WTC11 (cell line): ENCODE results near the gene MT1H.

ENCODE experiments used
- ATF1 ChIP-seq: sonication (generic); formaldehyde crosslinking; IDR thresholded peaks from 2 replicates; pipeline ENCODE4 v1.8.1; 2023; ENCODE audit warnings: mild to moderate bottlenecking, moderate library complexity, missing genetic modification reagents
- CREB1 ChIP-seq: sonication (generic); formaldehyde crosslinking; IDR thresholded peaks from 2 replicates; pipeline ENCODE4 v1.8.0; 2023; ENCODE audit warnings: mild to moderate bottlenecking, missing genetic modification reagents
- CREM ChIP-seq: sonication (generic); formaldehyde crosslinking; IDR thresholded peaks from 2 replicates; pipeline ENCODE4 v1.8.1; 2022; ENCODE audit warnings: mild to moderate bottlenecking, missing genetic modification reagents, moderate library complexity
- CTCF ChIP-seq: fragments of 200-600 bp; IDR thresholded peaks from 2 replicates; pipeline ENCODE4 v1.8.0; 2022; ENCODE audit warnings: antibody characterized with exemption
- FOXJ3 ChIP-seq: sonication (generic); formaldehyde crosslinking; IDR thresholded peaks from 2 replicates; pipeline ENCODE4 v1.9.0; 2021; ENCODE audit warnings: missing genetic modification reagents, mild to moderate bottlenecking, borderline replicate concordance
- FOXP1 ChIP-seq: sonication (generic); formaldehyde crosslinking; IDR thresholded peaks from 2 replicates; pipeline ENCODE4 v1.8.0; 2022; ENCODE audit warnings: missing genetic modification reagents, mild to moderate bottlenecking, moderate library complexity, borderline replicate concordance
- MXD4 ChIP-seq: fragments of 250-450 bp; sonication (Bioruptor Pico); IDR thresholded peaks from 2 replicates; pipeline ENCODE4 v1.8.0; 2021; ENCODE audit warnings: mild to moderate bottlenecking, moderate library complexity, borderline replicate concordance
- NFYB ChIP-seq: sonication (generic); formaldehyde crosslinking; conservative IDR thresholded peaks from 2 replicates; pipeline ENCODE4 v1.8.0; 2022; ENCODE audit warnings: low read depth, missing genetic modification reagents
- ZBTB21 ChIP-seq: sonication (generic); formaldehyde crosslinking; IDR thresholded peaks from 2 replicates; pipeline ENCODE4 v1.8.1; 2023; ENCODE audit warnings: mild to moderate bottlenecking, missing genetic modification reagents, borderline replicate concordance
- ZNF138 ChIP-seq: sonication (generic); formaldehyde crosslinking; conservative IDR thresholded peaks from 2 replicates; pipeline ENCODE4 v1.8.1; 2022; ENCODE audit warnings: mild to moderate bottlenecking, moderate library complexity, missing genetic modification reagents
- ZNF317 ChIP-seq: sonication (generic); formaldehyde crosslinking; IDR thresholded peaks from 2 replicates; pipeline ENCODE4 v1.8.1; 2023; ENCODE audit warnings: low read depth, mild to moderate bottlenecking, moderate library complexity, missing genetic modification reagents, borderline replicate concordance
- TF ChIP-seq, protein P1 (sequence below): sonication (generic); formaldehyde crosslinking; IDR thresholded peaks from 2 replicates; pipeline ENCODE4 v1.8.0; 2022; ENCODE audit warnings: mild to moderate bottlenecking, missing genetic modification reagents
- TF ChIP-seq, protein P2 (sequence below): sonication (generic); formaldehyde crosslinking; IDR thresholded peaks from 2 replicates; pipeline ENCODE4 v1.8.1; 2023; ENCODE audit warnings: mild to moderate bottlenecking, missing genetic modification reagents, moderate library complexity
- TF ChIP-seq, protein P3 (sequence below): sonication (generic); formaldehyde crosslinking; IDR thresholded peaks from 2 replicates; pipeline ENCODE4 v1.8.1; 2023; ENCODE audit warnings: mild to moderate bottlenecking, missing genetic modification reagents

DNA sequence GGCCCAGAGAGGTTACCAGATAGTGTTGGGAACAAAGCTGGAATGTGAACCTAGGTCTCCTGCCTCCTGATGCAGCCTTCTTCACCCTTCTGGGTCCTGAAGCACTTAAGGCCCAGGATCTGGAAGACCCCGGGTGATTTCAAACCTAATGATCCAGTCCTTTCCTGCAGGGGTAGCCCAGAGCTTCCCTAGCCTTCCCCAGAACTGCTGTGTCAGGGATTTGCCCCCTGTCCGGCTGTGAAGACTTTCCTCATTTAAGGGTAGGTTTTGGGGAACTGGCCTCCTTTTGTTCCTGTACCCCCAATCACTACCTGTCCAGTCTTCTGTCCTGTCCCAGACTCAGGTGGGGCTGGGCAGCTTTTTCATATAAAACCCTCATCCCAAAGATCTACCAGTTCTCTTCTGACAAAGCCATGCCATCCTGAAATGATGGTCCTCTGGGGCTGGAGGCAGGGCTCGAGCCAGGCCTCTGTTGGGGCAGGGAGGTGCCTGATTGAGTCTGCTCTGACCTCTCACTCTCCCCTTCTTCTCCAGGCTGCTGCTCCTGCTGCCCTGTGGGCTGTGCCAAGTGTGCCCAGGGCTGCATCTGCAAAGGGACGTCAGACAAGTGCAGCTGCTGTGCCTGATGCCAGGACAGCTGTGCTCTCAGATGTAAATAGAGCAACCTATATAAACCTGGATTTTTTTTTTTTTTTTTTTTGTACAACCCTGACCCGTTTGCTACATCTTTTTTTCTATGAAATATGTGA lies 14.0 kb downstream of the MT1H start:
- no peak for TF ChIP-seq CTCF
- TF ChIP-seq, protein P1, sequence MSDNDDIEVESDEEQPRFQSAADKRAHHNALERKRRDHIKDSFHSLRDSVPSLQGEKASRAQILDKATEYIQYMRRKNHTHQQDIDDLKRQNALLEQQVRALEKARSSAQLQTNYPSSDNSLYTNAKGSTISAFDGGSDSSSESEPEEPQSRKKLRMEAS (CRISPR knock-in tag) = no peak
- TF ChIP-seq ATF1 (CRISPR knock-in tag) = no peak
- no peak for TF ChIP-seq CREM (CRISPR knock-in tag)
- TF ChIP-seq FOXP1 (CRISPR knock-in tag) = no peak
- no peak for TF ChIP-seq MXD4 (CRISPR knock-in tag)
- no peak for TF ChIP-seq FOXJ3 (CRISPR knock-in tag)
- no peak for TF ChIP-seq ZNF138 (CRISPR knock-in tag)
- TF ChIP-seq, protein P2, sequence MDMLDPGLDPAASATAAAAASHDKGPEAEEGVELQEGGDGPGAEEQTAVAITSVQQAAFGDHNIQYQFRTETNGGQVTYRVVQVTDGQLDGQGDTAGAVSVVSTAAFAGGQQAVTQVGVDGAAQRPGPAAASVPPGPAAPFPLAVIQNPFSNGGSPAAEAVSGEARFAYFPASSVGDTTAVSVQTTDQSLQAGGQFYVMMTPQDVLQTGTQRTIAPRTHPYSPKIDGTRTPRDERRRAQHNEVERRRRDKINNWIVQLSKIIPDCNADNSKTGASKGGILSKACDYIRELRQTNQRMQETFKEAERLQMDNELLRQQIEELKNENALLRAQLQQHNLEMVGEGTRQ (CRISPR knock-in tag) = no peak
- TF ChIP-seq, protein P3, sequence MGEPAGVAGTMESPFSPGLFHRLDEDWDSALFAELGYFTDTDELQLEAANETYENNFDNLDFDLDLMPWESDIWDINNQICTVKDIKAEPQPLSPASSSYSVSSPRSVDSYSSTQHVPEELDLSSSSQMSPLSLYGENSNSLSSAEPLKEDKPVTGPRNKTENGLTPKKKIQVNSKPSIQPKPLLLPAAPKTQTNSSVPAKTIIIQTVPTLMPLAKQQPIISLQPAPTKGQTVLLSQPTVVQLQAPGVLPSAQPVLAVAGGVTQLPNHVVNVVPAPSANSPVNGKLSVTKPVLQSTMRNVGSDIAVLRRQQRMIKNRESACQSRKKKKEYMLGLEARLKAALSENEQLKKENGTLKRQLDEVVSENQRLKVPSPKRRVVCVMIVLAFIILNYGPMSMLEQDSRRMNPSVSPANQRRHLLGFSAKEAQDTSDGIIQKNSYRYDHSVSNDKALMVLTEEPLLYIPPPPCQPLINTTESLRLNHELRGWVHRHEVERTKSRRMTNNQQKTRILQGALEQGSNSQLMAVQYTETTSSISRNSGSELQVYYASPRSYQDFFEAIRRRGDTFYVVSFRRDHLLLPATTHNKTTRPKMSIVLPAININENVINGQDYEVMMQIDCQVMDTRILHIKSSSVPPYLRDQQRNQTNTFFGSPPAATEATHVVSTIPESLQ (CRISPR knock-in tag) = no peak
- no peak for TF ChIP-seq NFYB
- no peak for TF ChIP-seq CREB1 (CRISPR knock-in tag)
- no peak for TF ChIP-seq ZBTB21 (CRISPR knock-in tag)
- no peak for TF ChIP-seq ZNF317 (CRISPR knock-in tag)
